ENCODE measurements around the gene CASP2.
A peak's percentile ranks its signal among the peaks of the same experiment; 100 is the strongest.
"Not testable (repeated sequence)": the region's sequence is repeated elsewhere in the genome, so short reads cannot be mapped to it uniquely, and the experiment has no call there.

CASP2 gene

GRCh38 chr7:143287935-143288826 lies at the start of gene CASP2:
CASP2 (plus strand) TSS chr7:143288351; CDS start chr7:143288456, 105 bp downstream.
- DNase-seq, result peak; percentile 81

- DNase-seq, result no peak
Measured at GRCh38 chr7:143239813-143240212, 48.3 kb upstream of the CASP2 start.

DNA sequence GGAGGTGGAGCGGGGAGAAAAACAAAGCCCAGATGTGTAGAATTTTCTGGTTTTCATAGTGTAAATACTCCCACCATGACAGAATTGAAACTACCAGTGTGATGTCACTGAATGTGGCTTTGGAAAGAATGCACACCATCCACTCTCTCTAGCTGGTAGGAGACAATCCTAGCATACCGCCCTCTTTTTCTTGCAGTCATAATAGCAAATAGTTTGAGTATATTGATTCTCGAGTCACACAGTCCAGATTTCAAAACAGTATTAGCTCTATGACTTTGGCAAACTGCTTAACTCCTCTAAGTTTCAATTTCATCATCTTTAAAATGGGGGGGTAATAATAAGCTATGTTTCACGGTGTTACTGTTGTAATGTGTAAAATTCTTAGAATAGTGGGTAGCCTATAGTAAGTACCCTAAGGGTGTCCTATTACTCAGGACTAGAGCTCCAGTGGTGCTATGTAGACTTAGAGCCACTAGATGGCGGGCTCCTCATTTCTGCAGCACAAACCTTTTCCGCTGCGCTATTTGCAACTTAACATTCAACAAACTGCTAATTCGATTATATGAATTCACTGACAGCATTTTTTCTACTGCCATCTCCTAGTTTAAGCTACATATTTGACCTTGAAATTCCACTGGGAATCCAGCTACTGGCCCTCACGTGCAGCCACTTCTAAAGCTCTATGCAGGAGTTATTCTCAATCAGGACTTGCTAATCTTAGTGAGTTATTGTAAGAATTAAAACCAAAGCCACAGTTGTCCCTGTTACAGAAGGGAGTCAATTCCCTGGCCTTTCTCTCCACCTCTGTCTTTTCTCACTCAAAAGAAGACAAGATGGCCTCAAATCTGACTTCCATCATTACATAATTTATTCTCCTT lies 47.6 kb upstream of the CASP2 start:
- peak; percentile 18 for DNase-seq

DNA sequence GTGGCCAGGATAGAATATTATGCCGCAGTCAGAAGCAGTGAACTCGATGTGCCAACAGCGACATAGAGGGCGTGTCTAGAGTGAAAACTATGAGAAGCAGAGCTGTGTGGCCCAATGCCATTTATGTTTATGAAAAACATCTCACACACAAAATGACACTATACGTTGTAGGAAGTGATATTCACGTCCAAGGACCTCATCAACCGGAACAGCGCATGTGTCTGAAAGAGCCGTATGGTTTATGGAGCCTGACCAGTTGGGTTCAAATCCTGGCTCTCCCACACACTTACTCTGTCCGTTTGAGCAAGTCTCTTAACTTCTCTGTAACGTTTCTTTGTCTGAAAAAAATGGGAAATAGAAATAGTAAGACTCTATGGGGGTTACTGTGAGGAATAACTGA lies 45.8 kb upstream of the CASP2 start:
- no peak for DNase-seq

DNA sequence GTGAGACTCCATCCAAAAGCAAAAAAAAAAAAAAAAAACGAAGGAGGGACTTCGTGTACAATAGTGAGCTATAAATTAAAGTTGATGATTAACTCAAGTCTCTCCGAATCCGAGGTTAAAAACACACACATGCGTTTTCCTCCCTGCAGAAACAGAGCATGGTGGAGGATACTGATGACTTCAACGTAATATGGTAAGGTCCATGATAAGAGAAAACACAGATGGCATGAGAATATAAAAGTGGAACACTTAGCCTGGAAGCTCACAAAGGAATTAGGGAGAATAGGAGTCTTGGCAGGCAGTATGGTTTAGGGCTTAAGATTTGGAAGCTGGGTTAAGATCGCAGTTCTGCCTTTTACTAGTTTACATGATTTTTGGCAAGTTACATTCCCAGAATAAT lies 45.0 kb upstream of the CASP2 start:
- no peak for DNase-seq

DNA sequence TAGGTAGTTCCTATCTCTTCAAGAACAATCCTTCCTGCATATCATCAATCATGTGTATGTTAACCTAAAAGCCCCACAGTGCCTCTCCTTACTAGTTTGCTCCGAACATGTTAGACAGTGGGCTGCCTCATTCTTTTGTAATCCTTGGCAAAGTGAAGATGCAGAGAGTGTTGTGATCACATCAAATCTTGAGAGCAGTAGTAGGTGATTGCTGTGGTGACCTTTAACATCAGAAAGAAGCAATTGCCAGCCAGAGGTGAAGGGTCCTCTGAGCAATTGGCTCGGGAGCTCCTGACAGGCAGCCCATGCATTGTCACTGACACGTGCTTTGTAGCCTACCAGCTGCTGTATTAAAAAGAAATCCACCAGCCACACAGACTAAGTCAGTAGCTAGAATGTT lies 44.5 kb upstream of the CASP2 start:
- no peak for DNase-seq

DNA sequence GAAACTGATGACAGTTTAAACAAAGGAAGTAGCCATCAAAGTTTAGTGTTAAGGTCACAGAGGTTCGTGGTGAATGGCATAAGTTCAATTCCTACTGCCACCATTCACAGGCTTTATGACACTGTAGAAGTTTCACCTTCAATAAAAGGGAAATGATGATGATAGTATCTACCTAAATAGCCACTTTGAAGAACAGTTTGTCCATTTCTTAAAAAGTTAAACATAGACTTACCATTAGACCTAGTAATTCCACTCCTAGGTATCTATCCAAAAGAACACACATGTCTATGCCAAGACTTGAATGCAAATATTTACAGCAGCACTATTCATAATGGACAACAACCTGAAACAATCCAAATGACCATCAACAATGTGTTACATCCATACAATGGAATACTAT lies 43.8 kb upstream of the CASP2 start:
- DNase-seq, result no peak

- peak; percentile 25 for DNase-seq
Measured at GRCh38 chr7:143245123-143245522, 43.0 kb upstream of the CASP2 start.

GRCh38 chr7:143247372-143247771 lies 40.8 kb upstream of the CASP2 start:
- no peak for DNase-seq

DNA sequence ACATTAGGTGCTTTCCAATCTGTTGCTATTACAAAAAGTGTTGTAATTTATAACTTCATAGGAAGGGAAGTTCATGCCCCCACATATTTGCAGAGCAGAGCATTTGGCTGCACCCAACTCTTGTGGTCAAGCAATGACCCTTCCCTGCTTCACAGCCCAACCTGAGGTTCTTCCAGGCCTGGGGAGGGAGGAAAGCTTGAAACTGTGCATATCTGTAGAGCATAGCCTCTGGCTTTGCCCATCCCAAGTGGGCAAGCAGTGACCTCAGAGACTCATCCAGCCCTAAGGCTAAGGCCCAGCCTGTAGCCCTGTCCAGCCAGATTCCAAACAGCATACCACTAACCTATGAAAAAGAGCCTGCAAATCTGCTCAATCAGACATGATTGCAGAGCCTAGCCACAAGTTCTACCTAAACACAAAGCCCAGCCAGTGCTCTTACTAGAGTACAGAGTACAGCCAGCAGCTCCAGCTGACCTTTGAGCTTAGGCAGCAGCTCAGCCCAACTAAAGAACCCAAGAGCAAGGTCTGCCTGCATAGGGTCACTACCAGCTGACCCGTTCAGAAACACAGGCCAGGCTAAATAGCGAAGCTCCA lies 39.3 kb upstream of the CASP2 start:
- DNase-seq, result no peak

- DNase-seq, result no peak
Measured at GRCh38 chr7:143250199-143250598, 38.0 kb upstream of the CASP2 start.

- no peak for DNase-seq
Measured at GRCh38 chr7:143250822-143251221, 37.3 kb upstream of the CASP2 start.

- DNase-seq, result no peak
Measured at GRCh38 chr7:143252006-143252405, 36.1 kb upstream of the CASP2 start.

- no peak for DNase-seq
Measured at GRCh38 chr7:143255564-143255963, 32.6 kb upstream of the CASP2 start.

- DNase-seq, result no peak
Measured at GRCh38 chr7:143256325-143256724, 31.8 kb upstream of the CASP2 start.

- no peak for DNase-seq
Measured at GRCh38 chr7:143256932-143257331, 31.2 kb upstream of the CASP2 start.

DNA sequence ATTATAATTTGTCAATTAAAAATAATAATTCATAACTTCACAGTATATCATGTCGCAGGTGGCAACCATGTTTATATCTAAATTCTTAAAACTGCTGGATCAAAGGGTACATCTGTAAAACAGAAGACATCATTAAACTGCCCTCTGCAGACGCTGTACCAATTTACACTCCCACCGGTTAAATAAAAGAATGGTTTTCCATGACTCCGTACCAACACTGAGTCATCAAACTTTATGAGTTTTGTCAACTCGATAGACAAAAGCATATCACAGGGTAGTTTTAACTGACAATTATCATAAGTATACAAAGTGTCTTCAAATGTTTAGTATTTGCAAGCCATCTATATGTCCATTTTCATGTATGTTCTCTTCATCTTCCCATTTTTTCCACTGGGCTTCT lies 30.6 kb upstream of the CASP2 start:
- DNase-seq, result no peak

GRCh38 chr7:143258831-143259230 lies 29.3 kb upstream of the CASP2 start:
- DNase-seq, result no peak

GRCh38 chr7:143259765-143260164 lies 28.4 kb upstream of the CASP2 start:
- no peak for DNase-seq

DNA sequence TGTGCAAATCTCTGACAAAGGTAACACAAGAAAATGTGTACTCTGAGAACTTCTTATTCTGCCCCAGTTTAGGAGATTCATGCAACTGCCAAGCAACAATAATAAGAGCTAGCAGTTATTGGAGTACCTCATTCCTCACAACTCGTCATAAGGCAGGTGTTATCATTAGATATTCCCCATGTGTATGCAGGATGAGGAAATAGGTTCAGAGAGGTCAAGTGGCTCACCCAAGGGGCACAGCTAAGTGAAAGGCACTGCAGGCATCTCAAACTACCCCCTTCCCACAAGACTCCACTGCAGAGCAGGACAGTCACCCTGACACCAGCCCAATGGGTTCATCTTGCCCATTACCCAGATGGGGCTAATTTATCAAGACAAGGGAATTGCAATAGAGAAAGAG lies 26.2 kb upstream of the CASP2 start:
- no peak for DNase-seq

DNA sequence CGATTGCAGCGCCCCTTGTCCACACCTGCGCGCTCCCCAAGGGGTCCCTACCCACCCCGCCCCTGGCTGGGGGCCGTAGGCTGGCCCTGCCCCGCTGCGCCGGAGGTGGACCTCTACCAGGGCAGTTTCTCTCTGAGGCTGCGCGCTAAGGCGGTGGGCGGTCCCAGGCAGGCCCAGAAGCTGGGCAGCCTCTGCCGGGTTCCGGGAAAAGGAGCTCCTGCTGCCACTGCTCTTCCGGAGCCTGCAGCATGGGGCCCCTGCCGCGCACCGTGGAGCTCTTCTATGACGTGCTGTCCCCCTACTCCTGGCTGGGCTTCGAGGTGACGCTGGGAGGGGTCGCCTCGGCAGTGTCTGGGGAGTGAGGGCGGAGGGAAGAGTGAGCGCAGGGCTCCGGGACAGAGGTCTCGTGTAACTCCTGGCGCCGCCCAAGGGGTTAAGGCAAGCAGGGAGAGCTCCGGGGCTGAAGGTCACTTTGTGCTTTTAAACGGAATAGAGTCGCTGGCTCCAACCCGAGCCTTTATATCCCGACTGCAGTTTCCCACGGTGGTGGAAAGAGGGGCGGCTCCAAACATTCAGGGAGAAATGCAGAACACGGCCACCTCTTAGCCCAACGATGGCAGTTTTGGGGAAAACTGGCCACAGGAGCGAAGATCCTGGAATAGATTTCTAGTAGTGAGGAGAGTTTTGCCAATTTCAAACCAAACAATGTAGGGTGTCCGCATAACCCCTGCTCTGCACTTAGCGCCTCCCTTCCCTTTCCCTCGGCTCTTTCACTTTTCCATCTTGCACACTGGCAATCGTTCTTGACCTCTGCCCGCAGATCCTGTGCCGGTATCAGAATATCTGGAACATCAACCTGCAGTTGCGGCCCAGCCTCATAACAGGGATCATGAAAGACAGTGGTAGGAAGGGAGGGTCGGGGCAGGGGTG lies 24.6 kb upstream of the CASP2 start, which contains the start of gene GSTK1:
TSS of gene GSTK1 (plus strand) at position 176 of the 930 bp plus-strand sequence. CDS start at position 249, 73 bp downstream.
- DNase-seq, result peak; percentile 28

- not testable (repeated sequence) for DNase-seq
Measured at GRCh38 chr7:143264196-143264568, 24.0 kb upstream of the CASP2 start.

Measured in NCI-H2081 treated with DMSO at 0.1 percent for 48 hours (cell line).